GM12878 (cell line): ENCODE data around the gene ITPRIPL2. TPM values are rescaled to one million over a fixed set of nuclear protein-coding genes. Genes with fewer than 3 reads are reported as not detected.

Experiments
- ATAC-seq: fragments of 200-7000 bp; cut with Tn5 transposase; 3 replicates; pipeline ENCODE4 v1.9.1; 2020; ENCODE audit warnings: mild to moderate bottlenecking, moderate library complexity
- BruUV-seq: library from RNA; stranded (reverse); fragments of 400-500 nt; replicated peaks from 2 replicates; lab custom pipeline; 2021; lab: Mats Ljungman, UMichigan
- CTCF ChIA-PET: fragments of 300-600 bp; sonication (Branson Sonifier 250); formaldehyde crosslinking; extraction: SDS; loops from one replicate; lab custom pipeline; 2021; ENCODE audit warnings: inconsistent platforms; lab: Yijun Ruan, JAX
- POLR2A ChIA-PET: fragments of 350-600 bp; formaldehyde crosslinking; extraction: SDS; loops from one replicate; lab custom pipeline; 2021; ENCODE audit warnings: inconsistent platforms; lab: Charles Lee
- RAD21 ChIA-PET: fragments of 300-600 bp; sonication (Branson Sonifier 250); formaldehyde crosslinking; loops from one replicate; lab custom pipeline; 2023; ENCODE audit warnings: antibody characterized with exemption; ENCODE audit not compliant: unreplicated experiment; lab: Charles Lee
- SMC1A ChIA-PET: fragments of 300-600 bp; sonication (Branson Sonifier 250); formaldehyde crosslinking; loops from one replicate; lab custom pipeline; 2023; ENCODE audit not compliant: unreplicated experiment, uncharacterized antibody; lab: Charles Lee
- DNase-seq: peaks from one replicate; pipeline ENCODE4 v3.0.0-alpha.2; 2011; ENCODE audit warnings: low read depth, low spot score
- FAIRE-seq: peaks from 3 replicates; lab custom pipeline; 2011; peaks lifted over from hg19 to GRCh38; lab: Jason Lieb, UNC
- H2AFZ ChIP-seq: 2 replicates; pipeline ENCODE4 v1.6.0; 2011; ENCODE audit warnings: low read depth, low read length, control low read depth; ENCODE audit not compliant: control insufficient read depth
- H3K27ac ChIP-seq: 2 replicates; pipeline ENCODE4 v1.5.1; 2011; ENCODE audit warnings: control low read depth; ENCODE audit not compliant: control insufficient read depth, insufficient read depth
- H3K27me3 ChIP-seq, 2 experiments: replicated peaks in 1 of 2; 2 replicates each; pipeline versions ENCODE4 v1.6.0 to v1.6.1; 2011; ENCODE audit warnings: low read length in 1 of 2; ENCODE audit not compliant: control insufficient read depth in 2 of 2, insufficient read depth in 2 of 2
- H3K36me3 ChIP-seq, 2 experiments: 2 replicates each; pipeline ENCODE4 v1.5.1; 2011; ENCODE audit warnings: low read length in 1 of 2; ENCODE audit not compliant: control insufficient read depth in 2 of 2, insufficient read depth in 2 of 2
- H3K4me1 ChIP-seq: 2 replicates; pipeline ENCODE4 v1.6.1; 2011; ENCODE audit warnings: mild to moderate bottlenecking, low read length, moderate library complexity, mixed read lengths; ENCODE audit not compliant: control insufficient read depth, insufficient read depth
- H3K4me2 ChIP-seq: 2 replicates; pipeline ENCODE4 v1.6.0; 2011; ENCODE audit warnings: control low read depth; ENCODE audit not compliant: control insufficient read depth, insufficient read depth
- H3K4me3 ChIP-seq: fragments of 200-600 bp; sonication (generic); 2 replicates; pipeline ENCODE4 v1.5.1; 2016
- H3K79me2 ChIP-seq: 2 replicates; pipeline ENCODE4 v1.6.0; 2011; ENCODE audit warnings: low read length; ENCODE audit not compliant: control insufficient read depth, insufficient read depth
- H3K9ac ChIP-seq: 2 replicates; pipeline ENCODE4 v1.8.0; 2011; ENCODE audit warnings: low read length, control low read depth, mixed read lengths; ENCODE audit not compliant: control insufficient read depth, insufficient read depth
- H3K9me3 ChIP-seq: replicated peaks from 3 replicates; pipeline ENCODE4 v1.5.1; 2011; ENCODE audit warnings: mild to moderate bottlenecking, low read length; ENCODE audit not compliant: control insufficient read depth, insufficient read depth
- H4K20me1 ChIP-seq: 2 replicates; pipeline ENCODE4 v1.6.0; 2011; ENCODE audit not compliant: control insufficient read depth, insufficient read depth
- CBX3 ChIP-seq: fragments of 200-600 bp; sonication (generic); IDR thresholded peaks from 2 replicates; pipeline ENCODE4 v1.6.1; 2016; ENCODE audit warnings: low read depth, borderline replicate concordance
- CBX5 ChIP-seq: sonication (generic); IDR thresholded peaks from 2 replicates; pipeline ENCODE4 v1.6.1; 2016; ENCODE audit warnings: low read depth, moderate library complexity, mild to moderate bottlenecking, inconsistent platforms
- SREBF2 ChIP-seq: IDR thresholded peaks from 2 replicates; pipeline ENCODE4 v1.6.1; 2012; ENCODE audit warnings: mild to moderate bottlenecking, low read length
- TAF1 ChIP-seq: IDR thresholded peaks from 2 replicates; pipeline ENCODE4 v1.6.1; 2011; ENCODE audit warnings: mild to moderate bottlenecking, low read depth, low read length, borderline replicate concordance
- WGBS: methylation state at CpG from one replicate; pipeline ENCODE4 v1.1.6; 2016; ENCODE audit warnings: low lambda C conversion rate; ENCODE audit not compliant: insufficient replicate concordance, insufficient coverage; ENCODE audit errors: missing lambda C conversion rate; 5-methylcytosine and 5-hydroxymethylcytosine counted together
- in situ Hi-C: fragments of 300-500 bp; cut with MboI; formaldehyde crosslinking; loops from 9 replicates; pipeline ENCODE4 v1.14.3; 2018; ENCODE audit warnings: mixed read lengths
- intact Hi-C: fragments of 100-400 bp; cut with micrococcal nuclease; formaldehyde crosslinking; loops from one replicate; pipeline ENCODE4 v1.14.2; 2022; ENCODE audit not compliant: unreplicated experiment
- polyA plus RNA-seq, 11 experiments: library from polyadenylated mRNA; depleted of rRNA in 4 of 11; unstranded in 6 of 11; stranded (reverse) in 5 of 11; fragments of >200 nt; fragmentation: Nextera tagmentation in 4 of 11; fragmentation: Illumina TruSeq in 1 of 11; extraction: Ambion mirVana in 4 of 11; extraction: Trizol in 1 of 11; gene quantifications; 1 replicate in 1 of 11; 2 replicates in 10 of 11; pipeline versions ENCODE4 v1.2.1 to v1.2.3, GENCODE V29; 2011 to 2016; ENCODE audit warnings: inconsistent platforms in 2 of 11, missing spikeins in 2 of 11, low read depth in 1 of 11
- total RNA-seq, 4 experiments: library from RNA; depleted of rRNA in 3 of 4; stranded (reverse); fragments of >200 nt in 3 of 4; fragmentation: Illumina TruSeq in 1 of 4; extraction: Trizol in 1 of 4; gene quantifications; 2 replicates each; pipeline versions ENCODE4 v1.2.1 to v1.2.3, GENCODE V29; 2013 to 2021
- TF ChIP-seq, protein P1 (sequence below): fragments of 450-650 bp; IDR thresholded peaks from 2 replicates; pipeline ENCODE4 v1.6.1; 2014; ENCODE audit warnings: mild to moderate bottlenecking
- TF ChIP-seq, protein P2 (sequence below): fragments of 150-350 bp; IDR thresholded peaks from 2 replicates; pipeline ENCODE4 v1.6.1; 2016; ENCODE audit warnings: low read depth, low read length
- TF ChIP-seq, protein P3 (sequence below): fragments of 150-350 bp; IDR thresholded peaks from 2 replicates; pipeline ENCODE4 v1.6.1; 2014; ENCODE audit warnings: mild to moderate bottlenecking, low read depth, low read length
- TF ChIP-seq, protein P4 (sequence below): IDR thresholded peaks from 2 replicates; pipeline ENCODE4 v1.6.1; 2012; ENCODE audit warnings: mild to moderate bottlenecking, low read depth, low read length

The ITPRIPL2 gene
- total and polyA plus RNA-seq, 10 of the 15 experiments (the other 5 are each of a cell fraction or from before 2014, with no cell fraction given): 0.48 to 14.3 (median 3.5) TPM

DNA sequence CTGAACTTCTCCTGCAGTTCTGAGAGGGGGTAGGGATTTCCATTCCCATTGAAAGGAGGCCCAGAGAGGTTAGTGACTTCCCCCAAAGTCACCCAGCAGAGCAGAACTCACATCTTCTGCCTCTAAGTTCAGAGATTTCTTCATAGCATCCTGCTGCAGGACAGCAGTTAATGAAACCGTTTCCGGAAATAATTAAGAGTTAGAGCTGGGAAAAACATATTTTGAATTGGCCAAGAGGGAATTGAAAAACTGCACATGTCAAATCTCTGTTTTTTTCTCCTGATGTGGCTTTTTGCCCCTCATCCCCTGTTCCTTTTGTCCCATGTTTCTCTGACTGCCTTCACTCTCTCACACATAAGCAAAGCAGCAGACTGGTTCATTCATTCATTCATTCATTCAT is 26.6 kb downstream of the ITPRIPL2 start:
- H3K27me3 ChIP-seq: 0 out of 4 replicates have a peak, but pooled peaks cover 0 to 2% of the 10 kb centered on the region in 2 experiments
- DNase-seq (no peak), ATAC-seq (no peak), FAIRE-seq (no peak)
- H3K36me3 ChIP-seq: no peaks in the 10 kb centered on the region
- CTCF ChIA-PET: interaction anchor here (0.6 to 1.5 kb wide), 4 partner anchors 37 to 110 kb away, joined by 3 read pairs; no protein-coding TSS in a partner anchor
- POLR2A ChIA-PET: no interaction called here
- H3K27ac ChIP-seq: no peak overlapping the region
- BruUV-seq: no TSS peak
- RAD21 ChIA-PET: no interaction called here
- no peaks in the 10 kb centered on the region for H3K4me1 ChIP-seq
- no peaks in the 10 kb centered on the region for H3K9me3 ChIP-seq
- H3K4me2 ChIP-seq: no peak overlapping the region
- H3K4me3 ChIP-seq: no peak overlapping the region
- no peak overlapping the region for H2AFZ ChIP-seq
- in situ Hi-C loops (no loop called here), intact Hi-C loops (no loop called here)
- TF ChIP-seq, protein P1, sequence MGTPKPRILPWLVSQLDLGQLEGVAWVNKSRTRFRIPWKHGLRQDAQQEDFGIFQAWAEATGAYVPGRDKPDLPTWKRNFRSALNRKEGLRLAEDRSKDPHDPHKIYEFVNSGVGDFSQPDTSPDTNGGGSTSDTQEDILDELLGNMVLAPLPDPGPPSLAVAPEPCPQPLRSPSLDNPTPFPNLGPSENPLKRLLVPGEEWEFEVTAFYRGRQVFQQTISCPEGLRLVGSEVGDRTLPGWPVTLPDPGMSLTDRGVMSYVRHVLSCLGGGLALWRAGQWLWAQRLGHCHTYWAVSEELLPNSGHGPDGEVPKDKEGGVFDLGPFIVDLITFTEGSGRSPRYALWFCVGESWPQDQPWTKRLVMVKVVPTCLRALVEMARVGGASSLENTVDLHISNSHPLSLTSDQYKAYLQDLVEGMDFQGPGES: no peak
- TF ChIP-seq TAF1: no peak
- TF ChIP-seq, protein P2, sequence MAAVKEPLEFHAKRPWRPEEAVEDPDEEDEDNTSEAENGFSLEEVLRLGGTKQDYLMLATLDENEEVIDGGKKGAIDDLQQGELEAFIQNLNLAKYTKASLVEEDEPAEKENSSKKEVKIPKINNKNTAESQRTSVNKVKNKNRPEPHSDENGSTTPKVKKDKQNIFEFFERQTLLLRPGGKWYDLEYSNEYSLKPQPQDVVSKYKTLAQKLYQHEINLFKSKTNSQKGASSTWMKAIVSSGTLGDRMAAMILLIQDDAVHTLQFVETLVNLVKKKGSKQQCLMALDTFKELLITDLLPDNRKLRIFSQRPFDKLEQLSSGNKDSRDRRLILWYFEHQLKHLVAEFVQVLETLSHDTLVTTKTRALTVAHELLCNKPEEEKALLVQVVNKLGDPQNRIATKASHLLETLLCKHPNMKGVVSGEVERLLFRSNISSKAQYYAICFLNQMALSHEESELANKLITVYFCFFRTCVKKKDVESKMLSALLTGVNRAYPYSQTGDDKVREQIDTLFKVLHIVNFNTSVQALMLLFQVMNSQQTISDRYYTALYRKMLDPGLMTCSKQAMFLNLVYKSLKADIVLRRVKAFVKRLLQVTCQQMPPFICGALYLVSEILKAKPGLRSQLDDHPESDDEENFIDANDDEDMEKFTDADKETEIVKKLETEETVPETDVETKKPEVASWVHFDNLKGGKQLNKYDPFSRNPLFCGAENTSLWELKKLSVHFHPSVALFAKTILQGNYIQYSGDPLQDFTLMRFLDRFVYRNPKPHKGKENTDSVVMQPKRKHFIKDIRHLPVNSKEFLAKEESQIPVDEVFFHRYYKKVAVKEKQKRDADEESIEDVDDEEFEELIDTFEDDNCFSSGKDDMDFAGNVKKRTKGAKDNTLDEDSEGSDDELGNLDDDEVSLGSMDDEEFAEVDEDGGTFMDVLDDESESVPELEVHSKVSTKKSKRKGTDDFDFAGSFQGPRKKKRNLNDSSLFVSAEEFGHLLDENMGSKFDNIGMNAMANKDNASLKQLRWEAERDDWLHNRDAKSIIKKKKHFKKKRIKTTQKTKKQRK: no peak
- TF ChIP-seq, protein P3, sequence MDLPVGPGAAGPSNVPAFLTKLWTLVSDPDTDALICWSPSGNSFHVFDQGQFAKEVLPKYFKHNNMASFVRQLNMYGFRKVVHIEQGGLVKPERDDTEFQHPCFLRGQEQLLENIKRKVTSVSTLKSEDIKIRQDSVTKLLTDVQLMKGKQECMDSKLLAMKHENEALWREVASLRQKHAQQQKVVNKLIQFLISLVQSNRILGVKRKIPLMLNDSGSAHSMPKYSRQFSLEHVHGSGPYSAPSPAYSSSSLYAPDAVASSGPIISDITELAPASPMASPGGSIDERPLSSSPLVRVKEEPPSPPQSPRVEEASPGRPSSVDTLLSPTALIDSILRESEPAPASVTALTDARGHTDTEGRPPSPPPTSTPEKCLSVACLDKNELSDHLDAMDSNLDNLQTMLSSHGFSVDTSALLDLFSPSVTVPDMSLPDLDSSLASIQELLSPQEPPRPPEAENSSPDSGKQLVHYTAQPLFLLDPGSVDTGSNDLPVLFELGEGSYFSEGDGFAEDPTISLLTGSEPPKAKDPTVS: no peak
- no peak for TF ChIP-seq CBX3
- TF ChIP-seq, protein P4, sequence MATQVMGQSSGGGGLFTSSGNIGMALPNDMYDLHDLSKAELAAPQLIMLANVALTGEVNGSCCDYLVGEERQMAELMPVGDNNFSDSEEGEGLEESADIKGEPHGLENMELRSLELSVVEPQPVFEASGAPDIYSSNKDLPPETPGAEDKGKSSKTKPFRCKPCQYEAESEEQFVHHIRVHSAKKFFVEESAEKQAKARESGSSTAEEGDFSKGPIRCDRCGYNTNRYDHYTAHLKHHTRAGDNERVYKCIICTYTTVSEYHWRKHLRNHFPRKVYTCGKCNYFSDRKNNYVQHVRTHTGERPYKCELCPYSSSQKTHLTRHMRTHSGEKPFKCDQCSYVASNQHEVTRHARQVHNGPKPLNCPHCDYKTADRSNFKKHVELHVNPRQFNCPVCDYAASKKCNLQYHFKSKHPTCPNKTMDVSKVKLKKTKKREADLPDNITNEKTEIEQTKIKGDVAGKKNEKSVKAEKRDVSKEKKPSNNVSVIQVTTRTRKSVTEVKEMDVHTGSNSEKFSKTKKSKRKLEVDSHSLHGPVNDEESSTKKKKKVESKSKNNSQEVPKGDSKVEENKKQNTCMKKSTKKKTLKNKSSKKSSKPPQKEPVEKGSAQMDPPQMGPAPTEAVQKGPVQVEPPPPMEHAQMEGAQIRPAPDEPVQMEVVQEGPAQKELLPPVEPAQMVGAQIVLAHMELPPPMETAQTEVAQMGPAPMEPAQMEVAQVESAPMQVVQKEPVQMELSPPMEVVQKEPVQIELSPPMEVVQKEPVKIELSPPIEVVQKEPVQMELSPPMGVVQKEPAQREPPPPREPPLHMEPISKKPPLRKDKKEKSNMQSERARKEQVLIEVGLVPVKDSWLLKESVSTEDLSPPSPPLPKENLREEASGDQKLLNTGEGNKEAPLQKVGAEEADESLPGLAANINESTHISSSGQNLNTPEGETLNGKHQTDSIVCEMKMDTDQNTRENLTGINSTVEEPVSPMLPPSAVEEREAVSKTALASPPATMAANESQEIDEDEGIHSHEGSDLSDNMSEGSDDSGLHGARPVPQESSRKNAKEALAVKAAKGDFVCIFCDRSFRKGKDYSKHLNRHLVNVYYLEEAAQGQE: no peak
- TF ChIP-seq CBX5: no peak
- TF ChIP-seq SREBF2: no peak
- H4K20me1 ChIP-seq: no peaks in the 10 kb centered on the region
- WGBS: 47% methylated on average over 2 of the region's 2 CpGs
- SMC1A ChIA-PET: no interaction called here
- no peaks in the 10 kb centered on the region for H3K79me2 ChIP-seq
- H3K9ac ChIP-seq: no peak overlapping the region
